SU-DHL-6 (cell line): ENCODE results near the gene DNAJB8.

Experiments
- CTCF ChIP-seq: fragments of 200-600 bp; sonication (generic); IDR thresholded peaks from one replicate; pipeline ENCODE4 v1.5.1; 2017; ENCODE audit warnings: antibody characterized with exemption, mild to moderate bottlenecking, low read length, moderate library complexity; ENCODE audit not compliant: insufficient read depth, poor library complexity, severe bottlenecking
- EZH2phosphoT487 ChIP-seq: fragments of 200-600 bp; sonication (generic), shearing (Covaris generic); conservative IDR thresholded peaks from 2 replicates; pipeline ENCODE4 v1.6.1; 2018; ENCODE audit warnings: mild to moderate bottlenecking, antibody characterized with exemption, low read length, moderate library complexity, mixed read lengths

- TF ChIP-seq CTCF = no peak
- TF ChIP-seq EZH2phosphoT487 = no peak
Measured at GRCh38 chr3:128429751-128430150, 36.9 kb downstream of the DNAJB8 start.
